RWPE1 (cell line): ENCODE data around the gene LDLRAD2.
"Not testable (repeated sequence)": the region's sequence is repeated elsewhere in the genome, so short reads cannot be mapped to it uniquely, and the experiment has no call there.

ENCODE experiments used
- CTCF ChIA-PET: fragments of 350-600 bp; sonication (Branson Sonifier 250); formaldehyde crosslinking; extraction: SDS; loops from one replicate; lab custom pipeline; 2021; lab: Yijun Ruan, JAX
- POLR2A ChIA-PET: fragments of 400-600 bp; formaldehyde crosslinking; extraction: SDS; loops from one replicate; lab custom pipeline; 2020; ENCODE audit warnings: antibody characterized with exemption; ENCODE audit not compliant: low non-redundant PET; lab: Yijun Ruan, JAX
- DNase-seq: peaks from one replicate; pipeline ENCODE4 v3.0.0; 2012; ENCODE audit warnings: low spot score
- H3K27ac ChIP-seq: fragments of 450-650 bp; 2 replicates; pipeline ENCODE4 v1.5.1; 2017
- TF ChIP-seq, protein P1 (sequence below): fragments of 450-650 bp; conservative IDR thresholded peaks from 2 replicates; pipeline ENCODE4 v1.5.1; 2017; ENCODE audit warnings: low read depth, mild to moderate bottlenecking

Gene LDLRAD2

DNA sequence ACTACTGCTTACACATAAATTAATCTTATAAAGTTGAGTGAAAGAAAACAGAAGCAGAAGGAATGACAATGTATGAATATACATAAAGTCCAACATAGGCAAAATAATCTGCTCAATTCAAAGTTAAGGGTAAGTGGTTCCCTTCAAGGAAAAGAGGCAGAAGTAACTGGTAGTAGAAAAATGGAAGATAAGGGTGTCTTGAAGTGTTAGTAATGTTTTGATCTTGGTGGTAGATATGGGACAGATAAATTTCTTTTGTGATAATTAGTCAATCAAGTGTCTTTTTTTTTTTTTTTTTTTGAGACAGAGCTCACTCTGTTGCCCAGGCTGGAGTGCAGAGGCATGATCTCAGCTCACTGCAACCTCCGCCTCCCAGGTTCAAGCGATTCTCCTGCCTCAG is 41.9 kb upstream of the LDLRAD2 start:
- 0 out of 2 replicates have a peak overlapping the region, but pooled peaks have one; percentile 1 for H3K27ac ChIP-seq
- CTCF ChIA-PET: no interaction called here
- TF ChIP-seq, protein P1, sequence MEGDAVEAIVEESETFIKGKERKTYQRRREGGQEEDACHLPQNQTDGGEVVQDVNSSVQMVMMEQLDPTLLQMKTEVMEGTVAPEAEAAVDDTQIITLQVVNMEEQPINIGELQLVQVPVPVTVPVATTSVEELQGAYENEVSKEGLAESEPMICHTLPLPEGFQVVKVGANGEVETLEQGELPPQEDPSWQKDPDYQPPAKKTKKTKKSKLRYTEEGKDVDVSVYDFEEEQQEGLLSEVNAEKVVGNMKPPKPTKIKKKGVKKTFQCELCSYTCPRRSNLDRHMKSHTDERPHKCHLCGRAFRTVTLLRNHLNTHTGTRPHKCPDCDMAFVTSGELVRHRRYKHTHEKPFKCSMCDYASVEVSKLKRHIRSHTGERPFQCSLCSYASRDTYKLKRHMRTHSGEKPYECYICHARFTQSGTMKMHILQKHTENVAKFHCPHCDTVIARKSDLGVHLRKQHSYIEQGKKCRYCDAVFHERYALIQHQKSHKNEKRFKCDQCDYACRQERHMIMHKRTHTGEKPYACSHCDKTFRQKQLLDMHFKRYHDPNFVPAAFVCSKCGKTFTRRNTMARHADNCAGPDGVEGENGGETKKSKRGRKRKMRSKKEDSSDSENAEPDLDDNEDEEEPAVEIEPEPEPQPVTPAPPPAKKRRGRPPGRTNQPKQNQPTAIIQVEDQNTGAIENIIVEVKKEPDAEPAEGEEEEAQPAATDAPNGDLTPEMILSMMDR: no peak
- POLR2A ChIA-PET: no interaction called here
- no peak for DNase-seq

DNA sequence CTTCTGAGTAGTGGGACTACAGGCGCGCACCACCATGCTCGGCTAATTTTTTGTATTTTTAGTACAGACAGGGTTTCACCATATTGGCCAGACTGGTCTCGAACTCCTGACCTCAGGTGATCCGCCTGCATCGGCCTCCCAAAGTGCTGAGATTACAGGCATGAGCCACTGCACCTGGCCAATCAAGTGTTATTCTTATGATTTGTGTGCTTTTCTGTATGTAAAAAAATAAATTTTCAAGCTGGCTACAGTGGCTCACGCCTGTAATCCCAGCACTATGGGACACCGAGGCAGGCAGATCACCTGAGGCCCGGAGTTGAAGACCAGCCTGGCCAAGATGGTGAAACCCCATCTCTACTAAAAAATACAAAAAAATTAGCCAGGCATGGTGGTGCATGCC is 41.5 kb upstream of the LDLRAD2 start:
- POLR2A ChIA-PET, CTCF ChIA-PET, DNase-seq: not testable (repeated sequence)
- 0 out of 2 replicates have a peak overlapping the region, but pooled peaks have one; percentile 1 for H3K27ac ChIP-seq

DNA sequence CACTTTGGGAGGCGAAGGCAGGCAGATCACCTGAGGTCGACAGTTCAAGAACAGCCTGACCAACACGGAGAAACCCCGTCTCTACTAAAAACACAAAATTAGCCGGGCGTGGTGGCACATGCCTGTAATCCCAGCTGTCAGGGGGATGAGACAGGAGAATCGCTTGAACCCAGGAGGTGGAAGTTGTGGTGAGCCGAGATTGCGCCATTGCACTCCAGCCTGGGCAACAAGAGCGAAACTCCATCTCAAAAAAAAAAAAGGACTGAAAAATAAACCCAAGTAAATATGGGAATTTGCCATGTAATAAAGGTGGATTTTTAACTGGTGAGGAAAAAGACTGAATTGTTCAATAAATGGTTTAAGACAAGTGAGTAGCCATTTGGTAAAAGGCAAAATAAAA is 40.4 kb upstream of the LDLRAD2 start:
- POLR2A ChIA-PET, H3K27ac ChIP-seq, DNase-seq, CTCF ChIA-PET: not testable (repeated sequence)

DNA sequence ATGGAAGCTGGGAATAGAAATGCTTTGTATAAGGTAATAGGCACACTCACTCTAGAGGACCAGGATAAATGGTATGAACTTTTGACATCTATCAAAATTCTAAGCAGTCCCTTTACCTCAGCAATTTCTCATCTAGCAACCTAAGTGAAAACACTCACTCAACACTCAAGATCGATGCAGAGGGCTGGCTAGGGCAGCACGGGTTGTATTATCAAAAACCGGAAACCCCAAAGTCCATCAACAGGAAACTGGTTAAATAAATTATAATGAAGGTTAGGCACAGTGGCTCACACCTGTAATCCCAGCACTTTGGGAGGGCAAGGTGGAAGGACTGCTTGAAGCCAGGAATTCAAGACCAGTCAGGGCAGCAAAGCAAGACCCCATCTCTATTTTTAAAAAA is 38.5 kb upstream of the LDLRAD2 start:
- TF ChIP-seq, protein P1: no peak
- ChIA-PET POLR2A (interaction anchor here (0.9 kb wide), 1 partner anchor 10 kb away, joined by 4 read pairs; the partner anchor contains the start of gene USP48), CTCF (interaction anchor here (0.6 kb wide), 1 partner anchor 168 kb away, joined by 3 read pairs; no protein-coding TSS in a partner anchor)
- no peak overlapping the region for H3K27ac ChIP-seq
- no peak for DNase-seq

GRCh38 chr1:21774835-21775549 is 37.1 kb upstream of the LDLRAD2 start:
- CTCF ChIA-PET: interaction anchor here (0.6 kb wide), 1 partner anchor 328 kb away, joined by 3 read pairs; no protein-coding TSS in a partner anchor
- POLR2A ChIA-PET: no interaction called here
- no peak overlapping the region for H3K27ac ChIP-seq

GRCh38 chr1:21775550-21775914 is 36.5 kb upstream of the LDLRAD2 start:
- POLR2A ChIA-PET: no interaction called here
- CTCF ChIA-PET: no interaction called here

More at GRCh38 chr1:21774835-21775549, 37.1 kb upstream of the LDLRAD2 start:
- TF ChIP-seq, protein P1: no peak
- no peak for DNase-seq

GRCh38 chr1:21775985-21776562 is 36.0 kb upstream of the LDLRAD2 start:
- TF ChIP-seq, protein P1: no peak
- H3K27ac ChIP-seq: no peak overlapping the region
- no peak for DNase-seq
- CTCF ChIA-PET: interaction anchor here (0.6 kb wide), 1 partner anchor 1232 kb away, joined by 5 read pairs; no protein-coding TSS in a partner anchor
- POLR2A ChIA-PET: no interaction called here

More at GRCh38 chr1:21775550-21775914, 36.5 kb upstream of the LDLRAD2 start:
- H3K27ac ChIP-seq: no peak overlapping the region
- TF ChIP-seq, protein P1: no peak
- DNase-seq: no peak

DNA sequence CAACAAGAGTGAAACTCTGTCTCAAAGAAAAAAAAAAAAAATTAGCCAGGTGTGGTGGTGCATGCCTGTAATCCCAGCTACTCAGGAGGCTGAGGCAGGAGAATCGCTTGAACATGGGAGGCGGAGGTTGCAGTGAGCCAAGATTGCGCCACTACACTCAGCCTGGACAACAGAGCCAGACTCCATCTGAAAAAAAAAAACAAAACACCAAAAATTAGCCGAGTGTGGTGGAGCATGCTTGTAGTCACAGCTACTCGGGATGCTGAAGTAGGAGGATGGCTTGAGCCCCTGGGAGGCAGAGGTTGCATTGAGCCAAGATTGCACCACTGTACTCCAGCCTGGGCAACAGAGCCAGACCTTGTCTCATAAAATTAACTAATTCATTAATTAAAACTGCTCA is 35.1 kb upstream of the LDLRAD2 start:
- CTCF ChIA-PET: interaction anchor here (0.6 kb wide), 2 partner anchors 12 to 35 kb away, joined by 3 to 4 read pairs; no protein-coding TSS in a partner anchor
- peak overlapping the region; percentile 8; the same call in 1 of the 2 replicates for H3K27ac ChIP-seq
- POLR2A ChIA-PET, DNase-seq: not testable (repeated sequence)
